NCI-H460 (cell line): ENCODE measurements around the gene COG5. TPM values are rescaled to one million over a fixed set of nuclear protein-coding genes. Genes with fewer than 3 reads are reported as not detected.

ENCODE experiments used
- DNase-seq: peaks from one replicate; pipeline ENCODE4 v3.0.0-alpha.2; 2016; ENCODE audit warnings: low read depth; ENCODE audit errors: extremely low read depth
- total RNA-seq: library from RNA; depleted of rRNA; stranded (reverse); fragments of >200 nt; shearing (Covaris generic); gene quantifications from 2 replicates; pipeline ENCODE4 v1.2.3, GENCODE V29; 2014

COG5 gene
- total RNA-seq, 1 experiment from 2014 or later = 70.0 TPM

- DNase-seq = no peak
Measured at GRCh38 chr7:107345898-107346297, 217.8 kb downstream of the COG5 start.

GRCh38 chr7:107344799-107345198 is 218.9 kb downstream of the COG5 start:
- no peak for DNase-seq

GRCh38 chr7:107344286-107344685 is 219.4 kb downstream of the COG5 start:
- no peak for DNase-seq

- no peak for DNase-seq
Measured at GRCh38 chr7:107338080-107338479, 225.6 kb downstream of the COG5 start.

- no peak for DNase-seq
Measured at GRCh38 chr7:107332488-107333269, 231.0 kb downstream of the COG5 start.

- DNase-seq = no peak
Measured at GRCh38 chr7:107330478-107330877, 233.2 kb downstream of the COG5 start.

- DNase-seq = peak; percentile 25
Measured at GRCh38 chr7:107327986-107328569, 235.6 kb downstream of the COG5 start.

GRCh38 chr7:107326061-107326460 is 237.7 kb downstream of the COG5 start:
- no peak for DNase-seq

GRCh38 chr7:107322015-107322414 is 241.7 kb downstream of the COG5 start:
- no peak for DNase-seq

- DNase-seq = no peak
Measured at GRCh38 chr7:107321611-107322010, 242.1 kb downstream of the COG5 start.

- no peak for DNase-seq
Measured at GRCh38 chr7:107319724-107320228, 243.9 kb downstream of the COG5 start.

GRCh38 chr7:107318523-107319160 is 245.1 kb downstream of the COG5 start:
- DNase-seq = peak; percentile 78

GRCh38 chr7:107315716-107316220 is 248.0 kb downstream of the COG5 start:
- no peak for DNase-seq

GRCh38 chr7:107313355-107313754 is 250.4 kb downstream of the COG5 start:
- DNase-seq = no peak

GRCh38 chr7:107312418-107312817 is 251.3 kb downstream of the COG5 start:
- no peak for DNase-seq

GRCh38 chr7:107309296-107309695 is 254.4 kb downstream of the COG5 start:
- DNase-seq = no peak

- DNase-seq = no peak
Measured at GRCh38 chr7:107304636-107305035, 259.1 kb downstream of the COG5 start.

- DNase-seq = no peak
Measured at GRCh38 chr7:107304063-107304462, 259.7 kb downstream of the COG5 start.

- no peak for DNase-seq
Measured at GRCh38 chr7:107302250-107302847, 261.4 kb downstream of the COG5 start.

- DNase-seq = no peak
Measured at GRCh38 chr7:107294182-107294581, 269.5 kb downstream of the COG5 start.

- DNase-seq = no peak
Measured at GRCh38 chr7:107292591-107292990, 271.1 kb downstream of the COG5 start.
